ENCODE results near the gene GBP5. TPM values are rescaled to one million over a fixed set of nuclear protein-coding genes. Genes with fewer than 3 reads are reported as not detected.
"Not testable (repeated sequence)": the region's sequence is repeated elsewhere in the genome, so short reads cannot be mapped to it uniquely, and the experiment has no call there.

The GBP5 gene
- total RNA-seq, 1 donor from 2014 or later: 107 TPM

DNA sequence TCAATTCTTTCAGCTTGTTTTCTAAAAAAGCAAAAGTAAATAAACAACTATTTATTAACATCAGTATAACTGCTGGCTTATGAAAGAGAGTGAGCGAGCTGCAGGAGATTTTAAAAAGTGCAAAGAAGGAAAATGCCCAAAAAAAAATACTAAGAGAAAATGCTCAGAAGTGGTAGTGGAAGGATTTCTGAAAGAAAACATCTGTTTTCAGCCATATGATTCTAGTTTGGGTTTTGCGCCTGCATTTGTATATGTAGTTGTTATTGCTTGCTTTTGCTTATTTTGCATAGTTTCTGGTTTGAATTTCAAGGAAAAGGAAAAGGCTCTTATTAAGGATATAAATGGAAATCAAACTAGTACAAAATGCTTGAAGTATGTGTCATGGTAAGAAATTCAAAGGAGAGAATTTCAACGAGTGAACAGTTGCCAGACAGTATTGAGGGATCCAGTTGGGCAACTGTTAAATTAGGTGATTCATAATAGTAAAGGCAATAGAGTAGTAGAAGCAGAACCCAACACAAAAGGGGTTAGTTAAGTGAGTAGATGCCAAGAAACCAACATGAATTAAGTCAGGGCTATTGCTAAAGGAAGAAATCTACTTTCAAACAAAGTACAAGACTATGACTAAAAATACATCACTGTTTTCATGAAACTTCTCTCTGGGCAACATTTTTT is 1.2 kb downstream of the GBP5 start:
- peaks cover 66% of the 10 kb centered on the region for H3K4me1 Mint-ChIP-seq
- H3K9me3 Mint-ChIP-seq: no peaks in the 10 kb centered on the region
- peak overlapping the region; percentile 99 for H3K4me3 Mint-ChIP-seq
- H3K27ac Mint-ChIP-seq: peak overlapping the region; percentile 96
- peaks cover 53% of the 10 kb centered on the region for H3K36me3 Mint-ChIP-seq (ENCODE audit: low read depth)
- H3K27me3 Mint-ChIP-seq: no peaks in the 10 kb centered on the region
- intact Hi-C loops (cut with micrococcal nuclease): loop anchor here (1.0 to 10.0 kb wide), 5 partner anchors 12 to 273 kb away; partner anchors contain the start of gene GBP4
- no peak for DNase-seq

DNA sequence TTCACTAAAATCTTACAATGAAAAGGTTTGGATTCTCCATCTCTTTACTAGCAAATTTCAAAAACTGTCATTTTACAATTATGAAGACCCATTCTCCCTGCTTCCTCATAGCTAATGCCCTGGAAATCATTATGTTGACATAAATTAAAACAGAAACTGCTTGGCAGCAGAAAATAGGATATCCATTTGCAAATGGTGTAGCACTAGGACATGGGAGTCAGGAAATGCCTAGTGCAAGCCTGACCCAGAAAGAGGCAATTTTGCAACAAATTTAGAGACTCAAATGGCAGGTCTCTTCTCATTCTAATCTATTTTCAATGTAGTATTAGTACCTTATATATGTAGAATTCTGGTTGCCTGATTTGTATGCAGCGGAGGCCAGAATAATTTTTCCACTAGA is 2.2 kb downstream of the GBP5 start:
- H3K4me3 Mint-ChIP-seq: peak overlapping the region; percentile 99
- intact Hi-C loops (cut with micrococcal nuclease): loop anchor here (2.0 to 10.0 kb wide), 4 partner anchors 72 to 274 kb away; partner anchors contain the start of gene GBP4

DNA sequence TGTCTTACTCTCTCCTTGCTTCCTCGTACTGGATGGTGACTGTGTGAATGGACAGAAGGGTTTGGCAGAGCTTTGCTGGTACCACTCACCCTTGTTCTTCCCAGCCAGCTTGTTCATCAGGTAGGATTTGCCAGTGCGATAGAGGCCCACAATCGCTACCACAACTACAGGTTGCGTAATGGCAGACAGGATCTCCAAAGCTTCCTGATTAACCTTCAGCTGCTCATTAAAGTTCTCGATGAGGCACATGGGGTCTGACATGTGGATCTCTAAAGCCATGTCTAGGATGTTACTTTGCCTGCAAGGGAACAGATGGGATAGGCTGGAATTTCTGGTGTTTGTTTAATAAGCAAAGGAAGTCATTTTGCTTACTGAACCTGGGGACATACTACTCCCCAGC is 3.4 kb downstream of the GBP5 start:
- Mint-ChIP-seq H3K27me3 (no peaks in the 10 kb centered on the region), H3K4me3 (peak overlapping the region; percentile 99), H3K36me3 (ENCODE audit: low read depth) (peaks cover 72% of the 10 kb centered on the region), H3K9me3 (no peaks in the 10 kb centered on the region), H3K27ac (peak overlapping the region; percentile 68), H3K4me1 (peaks cover 62% of the 10 kb centered on the region)
- DNase-seq: peak; percentile 58
- intact Hi-C loops (cut with micrococcal nuclease): no loop called here

More for the DNA sequence above, 2.2 kb downstream of the GBP5 start:
- peaks cover 65% of the 10 kb centered on the region for H3K4me1 Mint-ChIP-seq
- peaks cover 62% of the 10 kb centered on the region for H3K36me3 Mint-ChIP-seq (ENCODE audit: low read depth)
- H3K27ac Mint-ChIP-seq: peak overlapping the region; percentile 96
- no peaks in the 10 kb centered on the region for H3K9me3 Mint-ChIP-seq
- peak; percentile 59 for DNase-seq
- H3K27me3 Mint-ChIP-seq: no peaks in the 10 kb centered on the region

DNA sequence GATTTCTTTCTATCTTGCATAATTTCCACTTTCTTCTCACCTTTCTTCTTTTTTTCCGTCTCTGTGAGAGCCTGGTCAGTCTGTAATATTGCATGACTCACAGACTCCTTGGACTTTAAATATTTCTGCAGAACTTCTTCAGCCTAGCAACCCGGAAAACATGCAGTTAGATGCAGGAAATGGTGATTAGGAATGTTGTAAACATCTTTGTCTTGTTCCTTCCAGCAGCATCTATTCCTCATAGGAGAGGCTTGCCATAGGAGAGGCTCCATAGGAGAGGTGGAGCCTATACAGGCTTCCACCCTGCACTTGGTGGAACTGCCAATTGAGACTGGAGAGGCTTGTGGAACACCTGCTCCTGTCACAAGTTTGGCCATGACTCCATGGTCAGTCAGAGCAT is 10.0 kb downstream of the GBP5 start:
- H3K27me3 Mint-ChIP-seq: no peaks in the 10 kb centered on the region

DNA sequence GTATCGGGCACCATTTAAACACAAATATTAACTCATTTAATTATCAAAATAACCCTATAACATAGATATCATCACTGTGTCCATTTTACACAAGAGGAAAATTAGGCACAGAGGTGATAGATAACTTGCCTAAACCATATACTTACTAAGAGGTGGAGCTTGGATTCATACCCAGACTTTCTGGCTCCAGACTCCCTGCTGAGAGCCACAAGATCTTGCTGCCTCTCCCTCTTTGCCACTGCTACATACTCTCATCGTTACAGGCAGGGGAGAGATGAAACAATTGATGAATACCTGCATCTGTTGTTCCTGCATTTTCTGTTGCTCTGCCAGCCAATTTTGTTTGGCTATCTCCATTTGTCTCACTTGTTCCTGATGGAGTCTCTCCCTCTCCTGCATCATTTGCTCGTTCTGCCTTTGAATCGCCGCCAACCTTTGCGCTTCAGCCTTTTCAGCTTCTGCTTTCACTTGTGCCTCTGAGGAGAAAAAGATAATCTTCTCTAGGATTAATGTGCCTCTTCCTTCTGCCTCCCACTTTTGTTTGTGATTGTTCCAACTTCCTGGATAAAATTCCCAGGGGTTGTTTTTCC is 10.6 kb downstream of the GBP5 start:
- H3K36me3 Mint-ChIP-seq (ENCODE audit: low read depth): peaks cover 79% of the 10 kb centered on the region
- DNase-seq: no peak
- no peaks in the 10 kb centered on the region for H3K27me3 Mint-ChIP-seq
- intact Hi-C loops (cut with micrococcal nuclease): loop anchor here (2.0 kb wide), 1 partner anchor 135 kb away; the partner anchor contains the start of gene GBP2
- H3K4me1 Mint-ChIP-seq: peaks cover 74% of the 10 kb centered on the region
- H3K9me3 Mint-ChIP-seq: peaks cover 3% of the 10 kb centered on the region
- H3K27ac Mint-ChIP-seq: peak overlapping the region; percentile 79
- peak overlapping the region; percentile 67 for H3K4me3 Mint-ChIP-seq

More for the DNA sequence above, 10.0 kb downstream of the GBP5 start:
- H3K9me3 Mint-ChIP-seq: no peaks in the 10 kb centered on the region
- peak overlapping the region; percentile 67 for H3K4me3 Mint-ChIP-seq
- H3K36me3 Mint-ChIP-seq (ENCODE audit: low read depth): peaks cover 82% of the 10 kb centered on the region
- peaks cover 77% of the 10 kb centered on the region for H3K4me1 Mint-ChIP-seq
- DNase-seq: no peak
- intact Hi-C loops (cut with micrococcal nuclease): no loop called here
- H3K27ac Mint-ChIP-seq: peak overlapping the region; percentile 79

DNA sequence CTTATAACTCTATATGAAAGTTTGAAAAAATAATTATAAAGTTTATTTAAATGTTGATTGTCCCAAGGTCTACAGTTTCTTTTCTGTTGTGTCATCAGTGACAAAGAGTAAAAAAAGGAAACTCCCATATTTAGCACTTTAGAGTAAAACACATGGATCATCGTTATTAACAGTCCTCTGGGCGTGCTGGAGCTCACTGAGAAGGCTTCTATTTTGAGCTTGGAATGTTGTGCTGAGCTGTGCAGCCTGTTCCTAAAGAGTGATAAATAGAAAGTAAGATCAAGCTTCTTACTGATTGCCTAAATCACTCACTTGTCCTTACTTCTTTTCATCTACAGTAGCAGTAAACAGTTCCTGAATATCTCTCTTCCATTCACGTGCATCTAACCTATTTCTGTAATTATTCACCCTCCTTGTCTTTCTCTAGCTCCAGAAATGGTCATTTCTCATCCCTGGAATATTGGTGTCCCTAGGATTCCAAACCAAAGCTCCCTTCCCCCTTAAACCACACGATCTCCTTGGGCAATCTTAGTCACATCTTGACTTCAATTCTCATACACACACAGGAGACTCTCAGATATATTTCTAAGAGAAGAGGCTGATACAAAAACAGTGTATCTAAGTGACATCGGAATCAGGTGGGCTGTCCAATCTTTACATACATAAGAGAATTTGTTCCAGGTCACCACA is 11.9 kb downstream of the GBP5 start:
- intact Hi-C loops (cut with micrococcal nuclease): loop anchor here (2.0 kb wide), 1 partner anchor 134 kb away; the partner anchor contains the start of gene GBP2
- Mint-ChIP-seq H3K36me3 (ENCODE audit: low read depth) (peaks cover 80% of the 10 kb centered on the region), H3K4me3 (peak overlapping the region; percentile 67), H3K27ac (peak overlapping the region; percentile 88), H3K27me3 (no peaks in the 10 kb centered on the region), H3K4me1 (peaks cover 71% of the 10 kb centered on the region), H3K9me3 (peaks cover 4% of the 10 kb centered on the region)
- DNase-seq: no peak

DNA sequence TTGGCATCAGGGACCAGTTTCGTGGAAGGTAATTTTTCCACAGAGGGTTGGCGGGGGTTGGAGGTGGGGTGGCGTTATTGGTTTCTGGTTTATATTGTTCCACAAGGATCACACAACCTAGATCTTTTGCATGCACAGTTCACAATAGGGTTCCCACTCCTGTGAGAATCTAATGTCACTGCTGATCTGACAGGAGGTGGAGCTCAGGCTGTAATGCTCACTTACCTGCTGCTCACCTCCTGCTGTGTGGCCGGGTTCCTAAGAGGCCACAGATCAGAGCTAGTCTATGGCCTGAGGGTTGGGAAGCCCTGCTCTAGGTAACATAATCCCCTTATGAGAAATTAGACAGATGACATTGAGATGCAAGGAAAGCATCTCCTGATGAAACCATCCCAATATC is 12.6 kb downstream of the GBP5 start:
- Mint-ChIP-seq H3K27ac (peak overlapping the region; percentile 94), H3K9me3 (peaks cover 7% of the 10 kb centered on the region), H3K27me3 (no peaks in the 10 kb centered on the region), H3K4me3 (peak overlapping the region; percentile 78), H3K4me1 (peaks cover 72% of the 10 kb centered on the region), H3K36me3 (ENCODE audit: low read depth) (peaks cover 80% of the 10 kb centered on the region)
- intact Hi-C loops (cut with micrococcal nuclease): loop anchor here (2.0 kb wide), 1 partner anchor 133 kb away; the partner anchor contains the start of gene GBP2
- no peak for DNase-seq

DNA sequence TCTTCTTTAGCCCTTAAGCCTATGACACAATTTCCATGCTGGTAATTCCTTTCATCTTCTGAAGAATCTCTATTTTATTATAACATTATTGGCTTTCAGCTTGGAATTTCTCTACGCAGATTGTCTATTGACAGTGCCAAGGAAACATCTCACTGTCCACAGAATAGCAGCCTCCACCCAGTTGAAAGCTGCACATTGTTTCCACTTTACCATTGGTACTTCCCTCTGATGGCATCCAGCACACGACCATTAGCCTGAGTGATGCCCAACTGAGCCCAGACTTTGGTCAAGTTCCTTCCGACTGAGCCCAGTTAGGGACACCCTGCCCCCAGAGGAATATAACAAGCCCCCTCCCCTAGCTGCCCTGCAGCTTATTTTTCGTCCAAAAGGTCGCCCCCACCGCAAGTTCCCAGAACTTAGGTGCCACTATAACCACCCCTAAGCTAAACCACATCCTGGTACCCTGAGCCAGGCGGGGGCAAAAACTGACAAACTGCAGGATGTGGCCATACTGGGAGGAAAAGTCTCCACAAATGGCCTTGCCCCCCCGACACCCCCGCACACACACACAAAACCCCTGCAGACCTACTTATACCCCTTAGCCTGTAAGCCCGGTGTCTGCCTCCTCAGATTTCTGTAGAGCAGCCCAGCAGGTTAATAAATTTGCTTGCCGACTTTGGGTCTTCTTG is 13.2 kb downstream of the GBP5 start:
- Mint-ChIP-seq H3K9me3 (peaks cover 13% of the 10 kb centered on the region), H3K36me3 (ENCODE audit: low read depth) (peaks cover 80% of the 10 kb centered on the region), H3K27me3 (no peaks in the 10 kb centered on the region), H3K4me3 (peak overlapping the region; percentile 78), H3K27ac (peak overlapping the region; percentile 94), H3K4me1 (peaks cover 70% of the 10 kb centered on the region)
- peak; percentile 84 for DNase-seq
- intact Hi-C loops (cut with micrococcal nuclease): loop anchor here (1.0 kb wide), 2 partner anchors 13 to 60 kb away; partner anchors contain the start of gene GBP5

DNA sequence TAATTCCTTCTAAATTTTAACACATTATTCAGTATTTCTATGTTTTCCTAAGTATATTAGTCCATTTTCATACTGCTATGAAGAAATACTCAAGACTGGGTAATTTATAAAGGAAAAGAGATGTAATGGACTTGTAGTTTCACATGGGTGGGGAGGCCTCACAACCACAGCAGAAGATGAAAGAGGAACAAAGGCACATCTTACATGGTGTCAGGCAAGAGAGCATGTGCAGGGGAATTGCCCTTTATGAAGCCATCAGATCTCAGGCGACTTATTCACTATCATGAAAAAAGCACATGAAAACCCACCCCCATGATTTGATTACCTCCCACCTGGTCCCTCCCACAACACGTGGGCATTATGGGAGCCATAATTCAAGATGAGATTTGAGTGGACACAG is 15.6 kb downstream of the GBP5 start:
- no peak for DNase-seq
- no peaks in the 10 kb centered on the region for H3K27me3 Mint-ChIP-seq
- H3K4me1 Mint-ChIP-seq: peaks cover 61% of the 10 kb centered on the region
- no peak overlapping the region for H3K4me3 Mint-ChIP-seq
- H3K36me3 Mint-ChIP-seq (ENCODE audit: low read depth): peaks cover 79% of the 10 kb centered on the region
- H3K27ac Mint-ChIP-seq: peak overlapping the region; percentile 82
- intact Hi-C loops (cut with micrococcal nuclease): no loop called here
- H3K9me3 Mint-ChIP-seq: peaks cover 26% of the 10 kb centered on the region

DNA sequence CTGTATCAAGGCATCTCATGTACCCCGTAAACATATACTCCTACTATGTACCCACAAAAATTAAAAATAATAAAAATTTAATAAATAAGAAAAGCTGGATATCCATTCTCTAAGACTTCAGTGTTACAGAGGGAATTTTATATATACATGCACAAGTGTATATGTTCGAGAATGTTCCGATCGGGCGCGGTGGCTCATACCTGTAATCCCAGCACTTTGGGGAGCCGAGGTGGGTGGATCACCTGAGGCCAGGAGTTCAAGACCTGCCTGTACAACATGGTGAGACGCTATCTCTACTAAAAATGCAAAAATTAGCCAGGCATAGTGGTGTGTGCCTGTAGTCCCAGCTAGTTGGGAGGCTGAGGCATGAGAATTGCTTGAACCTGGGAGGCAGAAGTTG is 17.1 kb downstream of the GBP5 start:
- DNase-seq; H3K27me3 Mint-ChIP-seq; H3K4me3 Mint-ChIP-seq; intact Hi-C loops (cut with micrococcal nuclease): not testable (repeated sequence)
- H3K4me1 Mint-ChIP-seq: peaks cover 58% of the 10 kb centered on the region
- peaks cover 31% of the 10 kb centered on the region for H3K9me3 Mint-ChIP-seq
- H3K27ac Mint-ChIP-seq: peak overlapping the region; percentile 38
- H3K36me3 Mint-ChIP-seq (ENCODE audit: low read depth): peaks cover 78% of the 10 kb centered on the region

DNA sequence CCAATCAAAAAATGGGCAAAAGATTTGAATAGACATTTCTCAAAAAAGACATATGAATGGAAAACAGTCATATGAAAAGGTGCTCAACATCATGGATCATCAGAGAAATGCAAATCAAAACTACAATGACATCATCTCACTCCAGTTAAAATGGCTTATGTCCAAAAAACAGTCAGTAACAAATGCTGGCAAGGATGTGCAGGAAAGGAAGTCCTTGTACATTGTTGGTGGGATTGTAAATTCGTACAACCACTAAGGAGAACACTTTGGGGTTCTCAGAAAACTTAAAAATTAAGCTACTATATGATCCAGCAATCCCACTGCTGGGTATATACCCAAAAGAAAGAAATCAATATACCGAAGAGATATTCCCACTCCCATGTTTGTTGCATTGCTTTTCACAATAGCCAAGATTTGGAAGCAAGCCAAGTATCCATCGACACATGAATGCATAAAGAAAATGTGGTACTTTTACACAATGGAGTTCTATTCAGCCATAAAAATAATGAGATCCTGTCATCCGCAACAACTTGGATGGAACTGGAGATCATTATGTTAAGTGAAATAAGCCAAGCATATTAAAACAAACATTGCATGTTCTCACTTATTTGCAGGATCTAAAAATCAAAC is 17.9 kb downstream of the GBP5 start:
- H3K4me1 Mint-ChIP-seq: peaks cover 56% of the 10 kb centered on the region
- peaks cover 79% of the 10 kb centered on the region for H3K36me3 Mint-ChIP-seq (ENCODE audit: low read depth)
- no peak overlapping the region for H3K4me3 Mint-ChIP-seq
- peak overlapping the region; percentile 43 for H3K27ac Mint-ChIP-seq
- H3K9me3 Mint-ChIP-seq: peaks cover 31% of the 10 kb centered on the region
- H3K27me3 Mint-ChIP-seq: no peaks in the 10 kb centered on the region
- intact Hi-C loops (cut with micrococcal nuclease): no loop called here
- DNase-seq: no peak

DNA sequence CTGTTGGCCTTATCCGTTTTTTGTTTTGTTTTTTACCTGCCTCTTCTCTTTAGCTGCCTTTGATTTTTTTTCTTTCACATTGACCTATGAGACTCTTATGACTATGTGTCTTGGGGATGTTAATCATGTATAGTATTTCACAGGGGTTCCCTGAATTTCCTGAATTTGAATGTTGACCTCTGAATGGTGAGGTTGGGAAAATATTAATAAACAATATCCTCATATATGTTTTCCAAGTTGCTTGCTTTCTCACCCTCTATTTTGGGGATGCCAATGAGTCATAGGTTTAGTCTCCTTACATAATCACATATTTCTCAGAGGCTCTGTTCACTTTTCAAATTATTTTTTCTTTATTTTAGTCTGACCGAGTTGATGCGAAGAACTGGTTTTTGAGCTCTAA is 29.6 kb downstream of the GBP5 start:
- Mint-ChIP-seq H3K27me3 (no peaks in the 10 kb centered on the region), H3K27ac (no peak overlapping the region), H3K9me3 (peaks cover 49% of the 10 kb centered on the region), H3K4me3 (no peak overlapping the region), H3K36me3 (ENCODE audit: low read depth) (peaks cover 80% of the 10 kb centered on the region), H3K4me1 (peaks cover 16% of the 10 kb centered on the region)
- intact Hi-C loops (cut with micrococcal nuclease): no loop called here
- DNase-seq: no peak
